ENCODE data around the gene EPAS1. TPM values are rescaled to one million over a fixed set of nuclear protein-coding genes. Genes with fewer than 3 reads are reported as not detected.

Gene EPAS1
- total and polyA plus RNA-seq, 4 donors = 26.2 to 193 (median 61.1) TPM

GRCh38 chr2:46384457-46384815 lies 87.2 kb downstream of the EPAS1 start:
- Histone ChIP-seq H3K9me3 (ENCODE audit: control insufficient read depth in 4 of 4, low read length in 3 of 4) (no peaks in the 10 kb centered on the region), H3K36me3 (ENCODE audit: control insufficient read depth in 4 of 4, insufficient read depth in 3 of 4, low read depth in 1 of 4, low read length in 3 of 4) (peaks cover 35 to 79% (median 68%) of the 10 kb centered on the region in 4 donors), H3K27ac (ENCODE audit: low read depth in 1 of 2, low read length in 2 of 2) (no peak overlapping the region), H3K4me1 (ENCODE audit: control insufficient read depth in 4 of 4, insufficient read depth in 4 of 4, low read length in 3 of 4) (peaks cover 0 to 3% (median 0%) of the 10 kb centered on the region in 4 donors), H3K9ac (ENCODE audit: low read depth in 1 of 2, low read length in 2 of 2) (no peak overlapping the region), H3K4me3 (ENCODE audit: low read depth in 1 of 3, low read length in 3 of 3) (no peak overlapping the region), H3K27me3 (ENCODE audit: control insufficient read depth in 4 of 4, insufficient read depth in 4 of 4, low read length in 3 of 4) (no peaks in the 10 kb centered on the region)
- DNase-seq (ENCODE audit: low spot score) = no peak
- no peak for TF ChIP-seq HNF4A (conservative IDR thresholded peaks at IDR 0.05)
- TF ChIP-seq RAD21 (IDR thresholded peaks at IDR 0.05) = no peak
- no peak for TF ChIP-seq FOXA2 (IDR thresholded peaks at IDR 0.05)
- TF ChIP-seq SP1 (IDR thresholded peaks at IDR 0.05) = no peak
- TF ChIP-seq JUND (IDR thresholded peaks at IDR 0.05) = no peak
- TF ChIP-seq CTCF (IDR thresholded peaks at IDR 0.05; ENCODE audit: low read depth, low read length, missing input control) = no peak
- TF ChIP-seq HNF4G (IDR thresholded peaks at IDR 0.05) = no peak
- TF ChIP-seq ATF3 (IDR thresholded peaks at IDR 0.05) = no peak
- TF ChIP-seq EGR1 (IDR thresholded peaks at IDR 0.05; ENCODE audit: low read depth in 2 of 2) = no peak
- TF ChIP-seq RXRA (IDR thresholded peaks at IDR 0.05) = no peak
- no peak for TF ChIP-seq MAX (IDR thresholded peaks at IDR 0.05)
- no peak for TF ChIP-seq TAF1 (conservative IDR thresholded peaks at IDR 0.05)
- no peak for TF ChIP-seq NR2F2 (IDR thresholded peaks at IDR 0.05)
- no peak for TF ChIP-seq ZBTB33 (IDR thresholded peaks at IDR 0.05)
- no peak for TF ChIP-seq YY1 (IDR thresholded peaks at IDR 0.05)
- TF ChIP-seq GABPA (IDR thresholded peaks at IDR 0.05 in 1 of 2, conservative IDR thresholded peaks at IDR 0.05 in 1 of 2) = no peak
- no peak for TF ChIP-seq REST (IDR thresholded peaks at IDR 0.05)
- no peak for TF ChIP-seq FOXA1 (IDR thresholded peaks at IDR 0.05)
- WGBS = 88% methylated on average over 12 of the region's 12 CpGs

All from liver (tissue), 9 donors.